Neural cell (in vitro differentiated cells): ENCODE measurements around the gene INPP5F.

Experiments
- CTCF ChIP-seq: fragments of 450-650 bp; IDR thresholded peaks from 2 replicates; pipeline ENCODE4 v1.5.1; 2014; ENCODE audit warnings: antibody characterized with exemption, mild to moderate bottlenecking, moderate library complexity; ENCODE audit not compliant: poor library complexity, severe bottlenecking
- EP300 ChIP-seq: fragments of 450-650 bp; conservative IDR thresholded peaks from 2 replicates; pipeline ENCODE4 v1.6.1; 2014; ENCODE audit warnings: antibody characterized with exemption, mild to moderate bottlenecking, moderate library complexity; ENCODE audit not compliant: poor library complexity, severe bottlenecking
- EZH2 ChIP-seq: fragments of 200-600, 300-800 bp; shearing (Covaris generic), sonication (generic); IDR thresholded peaks from 2 replicates; pipeline ENCODE4 v1.6.1; 2014; ENCODE audit warnings: antibody characterized with exemption, low read length, borderline replicate concordance, mild to moderate bottlenecking; ENCODE audit not compliant: insufficient read depth, poor library complexity, severe bottlenecking
- POLR2AphosphoS5 ChIP-seq: IDR thresholded peaks from 2 replicates; pipeline ENCODE4 v1.6.1; 2012
- TAF1 ChIP-seq: IDR thresholded peaks from 2 replicates; pipeline ENCODE4 v1.6.1; 2012; ENCODE audit warnings: low read depth

GRCh38 chr10:119801998-119802538 is 76.2 kb downstream of the INPP5F start:
- TF ChIP-seq POLR2AphosphoS5: no peak
- no peak for TF ChIP-seq CTCF
- TF ChIP-seq EP300: no peak
- TF ChIP-seq EZH2: no peak
- no peak for TF ChIP-seq TAF1
